DMS79 treated with DMSO at 0.1 percent for 48 hours (cell line): ENCODE data around the gene INO80D.
"Not testable (repeated sequence)": the region's sequence is repeated elsewhere in the genome, so short reads cannot be mapped to it uniquely, and the experiment has no call there.

ENCODE experiments used
- DNase-seq: peaks from one replicate; lab custom pipeline; 2025; lab: John Stamatoyannopoulos, UW

INO80D gene

GRCh38 chr2:205978728-205979127 is 107.2 kb downstream of the INO80D start:
- DNase-seq = not testable (repeated sequence)

DNA sequence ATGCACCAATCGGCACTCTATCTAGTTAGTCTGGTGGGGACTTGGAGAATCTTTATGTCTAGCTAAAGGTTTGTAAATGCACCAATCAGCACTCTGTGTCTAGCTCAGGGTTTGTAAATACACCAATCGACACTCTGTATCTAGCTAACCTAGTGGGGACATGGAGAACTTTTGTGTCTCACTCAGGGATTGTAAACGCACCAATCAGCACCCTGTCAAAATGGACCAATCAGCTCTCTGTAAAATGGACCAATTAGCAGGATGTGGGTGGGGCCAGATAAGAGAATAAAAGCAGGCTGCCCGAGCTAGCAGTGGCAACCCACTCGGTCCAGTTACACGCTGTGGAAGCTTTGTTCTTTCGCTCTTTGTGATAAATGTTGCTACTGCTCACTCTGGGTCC is 108.3 kb downstream of the INO80D start:
- DNase-seq = not testable (repeated sequence)

DNA sequence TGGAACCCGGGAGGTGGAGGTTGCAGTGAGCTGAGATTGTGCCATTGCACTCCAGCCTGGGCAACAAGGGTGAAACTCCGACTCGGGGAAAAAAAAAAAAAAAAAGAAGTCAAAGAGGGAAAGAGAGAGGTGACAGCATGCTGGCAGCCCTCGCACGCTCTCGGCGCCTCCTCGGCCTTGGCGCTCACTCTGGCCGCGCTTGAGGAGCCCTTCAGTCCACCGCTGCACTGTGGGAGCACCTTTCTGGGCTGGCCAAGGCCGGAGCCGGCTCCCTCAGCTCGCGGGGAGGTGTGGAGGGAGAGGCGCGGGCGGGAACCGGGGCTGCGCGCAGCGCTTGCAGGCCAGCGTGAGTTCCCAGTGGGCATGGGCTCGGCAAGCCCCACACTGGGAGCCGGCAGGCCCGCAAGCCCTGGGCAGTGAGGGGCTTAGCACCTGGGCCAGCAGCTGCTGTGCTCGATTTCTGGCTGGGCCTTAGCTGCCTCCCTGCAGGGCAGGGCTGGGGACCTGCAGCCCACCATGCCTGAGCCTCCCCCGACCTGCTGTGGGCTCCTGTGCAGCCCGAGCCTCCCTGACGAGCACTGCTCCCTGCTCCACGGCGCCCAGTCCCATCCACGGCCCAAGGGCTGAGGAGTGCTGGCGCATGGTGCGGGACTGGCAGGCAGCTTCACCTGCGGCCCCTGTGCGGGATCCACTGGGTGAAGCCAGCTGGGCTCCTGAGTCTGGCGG is 108.9 kb downstream of the INO80D start:
- DNase-seq = not testable (repeated sequence)

DNA sequence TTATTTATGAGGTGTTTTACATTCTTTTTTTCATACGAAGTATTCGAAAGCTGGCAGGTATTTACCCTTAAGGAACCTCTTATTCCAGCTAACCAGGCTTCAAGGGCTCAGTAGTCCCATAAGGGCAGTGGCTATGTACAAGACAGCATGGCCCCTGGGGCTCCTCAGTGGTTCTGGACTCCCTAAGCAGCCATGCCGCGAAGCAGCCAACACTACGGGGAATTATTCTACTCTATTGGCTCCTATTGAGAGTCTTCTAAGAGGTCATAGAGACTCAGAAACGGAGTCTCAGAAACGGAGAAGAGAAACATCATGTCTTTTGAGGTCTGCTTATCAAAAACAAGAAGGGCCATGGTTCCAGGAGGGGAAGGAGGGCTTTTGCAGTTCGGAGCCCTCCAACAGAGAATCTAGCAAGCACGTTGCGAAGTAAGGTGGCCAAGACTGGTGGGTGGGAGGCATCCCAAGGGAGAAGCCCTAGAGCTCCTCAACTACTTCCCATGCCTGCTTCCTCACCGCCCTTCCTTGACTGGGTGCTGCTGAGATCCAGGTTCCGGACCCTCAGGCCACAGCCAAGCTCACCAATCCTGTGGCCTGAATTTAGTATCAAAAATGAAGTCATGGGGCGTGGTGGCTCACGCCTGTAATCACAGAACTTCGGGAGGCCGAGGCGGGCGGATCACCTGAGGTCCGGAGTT is 109.7 kb downstream of the INO80D start:
- no peak for DNase-seq

DNA sequence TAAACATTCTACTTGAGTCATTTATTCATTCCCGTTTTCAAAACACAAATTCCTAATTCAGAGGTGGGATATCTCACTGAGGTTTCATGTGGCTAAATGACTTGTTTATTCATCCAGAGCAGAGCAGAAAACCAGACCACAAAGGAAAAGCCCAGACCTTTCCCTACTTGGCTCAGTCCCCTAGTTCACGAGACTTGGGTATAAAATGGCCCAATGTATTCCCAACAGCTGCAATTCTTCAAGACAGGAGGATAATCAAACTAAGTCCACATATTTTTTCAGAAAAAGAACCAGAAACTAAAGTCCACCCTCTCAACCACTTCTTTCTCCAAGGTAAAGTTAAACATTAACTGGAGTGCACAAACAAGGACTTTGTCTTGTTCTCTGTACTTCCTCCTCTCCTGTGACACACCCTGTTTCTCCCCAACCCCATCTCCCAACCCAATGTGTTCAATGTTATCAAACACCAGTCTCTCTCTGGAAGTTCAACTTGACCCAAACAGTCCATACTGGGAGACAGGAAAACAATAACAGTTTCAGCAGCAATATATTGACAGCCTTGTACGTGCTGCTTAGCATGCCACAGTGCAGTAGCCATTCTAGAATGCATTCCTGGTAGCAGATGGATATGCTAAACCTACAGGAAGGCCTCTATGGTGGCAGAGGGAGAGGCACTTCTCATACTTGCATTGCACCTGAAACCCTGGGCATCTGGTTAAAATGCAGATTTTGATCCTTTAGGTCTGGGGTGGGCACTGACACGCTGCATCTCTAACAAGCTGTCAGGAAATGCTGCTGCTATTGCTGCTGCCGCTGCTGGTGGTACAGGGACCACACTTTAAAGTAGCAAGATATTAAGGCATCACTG is 110.7 kb downstream of the INO80D start:
- DNase-seq = no peak

DNA sequence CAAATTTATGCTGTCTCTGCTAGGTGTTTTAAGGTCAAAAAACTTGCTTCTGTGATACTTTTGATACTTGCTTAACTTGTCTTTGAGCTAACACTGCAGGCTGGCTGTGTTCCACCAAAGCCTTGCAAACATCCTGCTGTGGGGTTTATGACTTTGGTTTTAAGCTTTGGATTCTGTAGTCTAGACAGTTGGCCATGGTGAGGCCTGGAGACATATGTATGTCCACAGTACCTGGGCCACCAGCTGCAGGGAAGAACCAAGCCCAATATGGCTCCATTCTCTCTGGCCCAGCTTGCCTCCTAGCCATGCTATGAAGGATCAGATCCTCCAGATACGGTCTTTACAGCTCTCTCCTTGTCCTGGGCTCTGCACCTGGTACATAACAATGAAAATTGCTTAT is 113.9 kb downstream of the INO80D start:
- DNase-seq = no peak

DNA sequence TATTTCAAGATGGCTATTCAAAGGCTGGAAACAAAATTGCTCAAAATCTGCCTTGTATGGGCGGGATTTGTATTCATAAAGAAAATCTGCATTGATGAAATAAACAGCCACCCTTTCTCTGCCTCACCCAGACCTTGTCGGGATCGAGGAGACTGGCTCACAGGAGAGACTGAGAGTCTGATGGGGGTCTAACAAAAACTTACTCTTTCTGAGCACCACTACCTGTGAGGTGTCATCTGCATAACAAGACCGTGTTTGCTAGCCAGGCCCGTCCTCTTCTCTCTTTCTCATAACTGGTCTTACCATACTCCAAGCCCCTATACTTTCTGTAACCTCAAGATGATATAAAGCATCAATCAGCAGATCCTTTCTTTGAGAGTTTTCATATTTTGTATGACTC is 115.6 kb downstream of the INO80D start:
- DNase-seq = no peak

DNA sequence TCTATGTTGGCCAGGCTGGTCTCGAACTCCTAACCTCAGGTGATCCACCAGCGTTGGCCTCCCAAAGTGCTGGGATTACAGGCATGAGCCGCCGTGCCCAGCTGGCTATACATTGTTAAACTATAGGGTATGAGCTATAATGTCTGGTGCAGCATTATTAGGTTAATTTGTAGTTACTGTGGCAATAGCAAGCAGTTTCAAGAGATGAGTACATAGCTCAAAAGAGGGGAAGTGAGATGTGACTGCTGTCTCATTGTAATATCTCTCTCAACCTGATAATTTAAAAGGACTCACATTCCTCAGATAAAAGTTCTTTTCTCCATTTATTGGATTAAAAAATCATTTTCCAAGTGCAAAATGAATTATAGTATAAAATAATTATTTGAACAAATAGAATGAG is 116.4 kb downstream of the INO80D start:
- no peak for DNase-seq

- no peak for DNase-seq
Measured at GRCh38 chr2:205967391-205968075, 118.4 kb downstream of the INO80D start.

DNA sequence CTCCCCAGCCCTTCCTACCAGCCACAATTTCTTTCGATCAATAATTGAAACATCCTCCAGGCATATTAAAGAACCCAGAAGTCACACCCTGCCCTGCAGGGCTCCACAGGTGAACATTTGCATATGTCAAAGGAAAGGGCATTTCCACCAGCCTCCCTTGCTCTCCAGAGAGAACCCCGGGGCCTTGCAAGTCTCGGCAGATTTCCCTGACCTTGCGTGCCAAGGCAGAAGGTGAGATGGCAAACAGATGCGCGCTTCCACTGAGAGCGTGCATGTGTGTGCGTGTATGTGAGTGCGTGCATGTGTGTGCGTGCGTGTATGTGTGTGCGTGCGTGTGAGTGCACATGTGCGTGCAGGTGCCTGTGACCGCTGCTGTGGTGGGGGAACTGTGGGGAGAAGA is 120.3 kb downstream of the INO80D start:
- no peak for DNase-seq

GRCh38 chr2:205964111-205964761 is 121.7 kb downstream of the INO80D start:
- no peak for DNase-seq

DNA sequence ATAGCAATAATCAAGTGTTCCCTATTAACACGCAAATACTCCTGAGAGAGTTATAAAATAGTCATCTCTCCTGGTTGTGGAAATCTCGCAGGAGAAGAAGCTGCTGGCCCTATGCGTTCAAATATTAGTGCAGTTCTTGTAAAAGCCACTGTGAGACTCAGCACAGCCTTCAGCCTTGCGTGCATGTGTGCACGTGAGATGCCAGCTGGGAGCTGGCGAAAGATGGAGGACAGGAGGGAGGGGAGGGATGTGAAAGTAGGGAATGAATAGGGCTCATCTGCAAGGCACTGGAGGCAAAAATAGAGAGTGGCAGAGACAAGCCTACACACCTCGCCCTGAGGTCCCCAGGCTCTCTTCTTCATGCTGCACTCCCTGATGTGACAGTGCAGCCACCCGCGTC is 126.5 kb downstream of the INO80D start:
- DNase-seq = no peak

GRCh38 chr2:205957452-205958154 is 128.4 kb downstream of the INO80D start:
- no peak for DNase-seq

DNA sequence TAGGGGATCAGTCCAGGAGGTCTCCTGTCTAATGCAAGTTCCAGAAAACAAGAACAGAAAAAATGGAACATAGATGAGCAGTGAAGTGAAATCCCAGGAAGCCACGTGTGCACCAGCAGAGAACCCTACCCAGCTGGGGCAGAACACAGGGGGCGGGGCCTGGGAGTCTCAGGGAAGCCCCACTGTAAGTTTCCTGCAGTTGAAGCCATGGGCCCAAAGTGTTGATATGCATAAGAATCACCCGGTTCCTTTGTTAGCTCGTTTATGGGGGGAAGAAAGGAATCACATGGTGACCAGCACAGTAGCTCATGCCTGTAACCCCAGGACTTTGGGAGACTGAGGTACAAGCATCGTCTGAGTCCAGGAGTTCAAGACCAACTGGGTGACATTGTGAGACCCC is 131.3 kb downstream of the INO80D start:
- DNase-seq = no peak

DNA sequence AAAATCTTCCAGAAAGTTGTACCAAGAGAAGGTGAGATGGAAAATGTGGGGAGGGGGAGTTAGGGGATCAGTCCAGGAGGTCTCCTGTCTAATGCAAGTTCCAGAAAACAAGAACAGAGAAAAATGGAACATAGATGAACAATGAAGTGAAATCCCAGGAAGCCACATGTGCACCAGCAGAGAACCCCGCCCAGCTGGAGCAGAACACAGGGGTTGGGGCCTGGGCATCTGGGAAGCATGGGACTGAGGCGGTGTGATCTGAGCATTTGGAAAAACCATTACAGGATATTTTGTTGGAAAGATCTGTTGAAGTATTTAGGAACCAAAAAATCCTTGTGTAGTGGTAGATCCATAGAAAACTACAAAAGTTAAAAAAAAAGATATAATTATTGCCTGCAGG is 133.7 kb downstream of the INO80D start:
- no peak for DNase-seq

DNA sequence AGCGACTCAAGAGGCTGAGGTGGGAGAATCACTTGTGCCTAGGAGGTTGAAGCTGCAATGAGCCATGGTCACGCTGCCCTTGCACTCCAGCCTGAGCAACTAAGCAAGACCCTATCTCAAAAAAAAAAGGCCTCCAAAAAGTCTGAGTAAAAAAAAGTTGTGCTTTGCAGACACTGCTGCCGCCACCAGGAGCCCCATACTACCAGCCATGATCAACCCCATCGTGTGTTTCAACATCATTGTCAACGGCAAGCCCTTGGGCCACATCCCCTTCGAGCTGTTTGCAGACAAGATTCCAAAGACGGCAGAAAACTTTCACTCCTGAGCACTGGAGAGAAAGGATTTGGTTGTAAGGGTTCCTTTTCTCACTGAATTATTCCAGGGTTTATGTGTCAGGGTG is 137.1 kb downstream of the INO80D start:
- no peak for DNase-seq

- no peak for DNase-seq
Measured at GRCh38 chr2:205948496-205948837, 137.5 kb downstream of the INO80D start.

DNA sequence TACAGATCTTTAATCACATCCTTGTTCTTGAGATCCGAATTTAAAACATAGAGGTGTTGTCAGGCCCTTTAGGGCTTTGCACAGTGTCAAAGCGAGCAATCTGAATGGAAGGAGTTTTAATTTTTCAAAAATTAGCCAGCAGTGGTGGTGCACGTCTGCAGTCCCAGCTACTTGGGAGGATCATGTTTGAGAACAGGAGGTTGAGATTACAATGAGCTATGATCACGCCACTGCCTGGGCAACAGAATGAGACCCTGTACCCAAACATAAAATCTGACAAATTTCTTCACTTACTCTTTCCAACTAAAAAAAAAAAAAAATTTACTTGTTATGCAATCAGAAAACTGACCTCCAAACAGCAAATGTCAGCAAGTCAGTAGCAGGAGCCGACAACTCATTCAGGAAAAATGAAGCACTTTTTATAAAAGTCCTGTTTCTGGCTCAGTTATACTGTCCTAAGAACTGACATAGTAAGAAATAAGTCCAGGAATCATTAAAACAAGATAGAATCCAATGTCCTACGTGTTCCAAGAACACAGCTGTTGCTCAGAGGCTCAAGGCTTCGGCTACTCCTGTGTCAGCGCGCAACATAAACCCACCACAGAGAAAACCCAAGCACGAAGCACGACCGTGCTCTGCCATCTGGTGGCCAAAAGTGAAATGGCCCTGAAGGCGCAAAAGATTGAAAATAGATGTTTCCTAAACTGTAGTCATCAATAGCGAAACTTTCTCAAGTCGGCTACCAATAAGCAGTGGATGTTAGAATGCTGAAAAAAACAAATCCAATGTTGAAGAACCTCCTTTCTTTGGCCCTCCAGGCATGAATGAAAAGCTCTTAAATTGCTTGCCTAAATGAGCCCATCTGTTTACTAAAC is 138.1 kb downstream of the INO80D start:
- DNase-seq = peak; percentile 79

GRCh38 chr2:205946226-205946625 is 139.7 kb downstream of the INO80D start:
- DNase-seq = no peak
